IMR-90 (cell line): Measurements from ENCODE around the gene PLD1. TPM values are rescaled to one million over a fixed set of nuclear protein-coding genes. Genes with fewer than 3 reads are reported as not detected.

Source experiments
- ATAC-seq: fragments of 200-7000 bp; cut with Tn5 transposase; 2 replicates; pipeline ENCODE4 v1.9.1; 2020; ENCODE audit warnings: low read depth, mild to moderate bottlenecking, moderate library complexity
- BruUV-seq: library from RNA; stranded (reverse); fragments of 400-500 nt; replicated peaks from 2 replicates; lab custom pipeline; 2021; lab: Mats Ljungman, UMichigan
- CTCF ChIA-PET: fragments of 300-600 bp; formaldehyde crosslinking; extraction: SDS; loops from one replicate; lab custom pipeline; 2021; ENCODE audit warnings: antibody characterized with exemption; lab: Yijun Ruan, JAX
- POLR2A ChIA-PET: fragments of 300-600 bp; sonication (Branson Sonifier 250); formaldehyde crosslinking; loops from one replicate; lab custom pipeline; 2022; ENCODE audit warnings: antibody characterized with exemption; ENCODE audit not compliant: unreplicated experiment; lab: Charles Lee
- DNase-seq: peaks from one replicate; pipeline ENCODE4 v3.0.0; 2013
- H2AFZ ChIP-seq: replicated peaks from 2 replicates; pipeline ENCODE3; 2013; ENCODE audit warnings: low read length, mild to moderate bottlenecking; ENCODE audit not compliant: poor library complexity
- H2AK5ac ChIP-seq: 2 replicates; pipeline ENCODE4 v1.6.1; 2013; ENCODE audit warnings: low read depth, low read length, inconsistent platforms
- H2AK9ac ChIP-seq: replicated peaks from 2 replicates; pipeline ENCODE3; 2013; ENCODE audit warnings: mild to moderate bottlenecking, low read depth, low read length, moderate library complexity; ENCODE audit not compliant: poor library complexity
- H2BK120ac ChIP-seq: 2 replicates; pipeline ENCODE4 v1.6.1; 2013; ENCODE audit warnings: low read depth, low read length, inconsistent platforms
- H2BK15ac ChIP-seq: 3 replicates; pipeline ENCODE4 v1.6.1; 2013; ENCODE audit warnings: low read depth, low read length, inconsistent platforms
- H2BK20ac ChIP-seq: 2 replicates; pipeline ENCODE4 v1.6.1; 2013; ENCODE audit warnings: low read depth, mild to moderate bottlenecking, inconsistent platforms, low read length, moderate library complexity
- H2BK5ac ChIP-seq: 2 replicates; pipeline ENCODE4 v1.6.1; 2013; ENCODE audit warnings: mild to moderate bottlenecking, low read depth, low read length, inconsistent platforms; ENCODE audit not compliant: poor library complexity, severe bottlenecking
- H3K14ac ChIP-seq: replicated peaks from 2 replicates; pipeline ENCODE4 v1.6.1; 2013; ENCODE audit warnings: low read depth, low read length, inconsistent platforms
- H3K18ac ChIP-seq: 2 replicates; pipeline ENCODE4 v1.6.1; 2013; ENCODE audit warnings: low read depth, low read length, control low read depth
- H3K23ac ChIP-seq: 2 replicates; pipeline ENCODE4 v1.6.1; 2013; ENCODE audit warnings: low read depth, low read length, inconsistent platforms
- H3K27ac ChIP-seq: 2 replicates; pipeline ENCODE4 v1.5.1; 2013; ENCODE audit warnings: mild to moderate bottlenecking, control low read depth, low read length; ENCODE audit not compliant: insufficient read depth
- H3K27me3 ChIP-seq: 2 replicates; pipeline ENCODE4 v1.6.1; 2013; ENCODE audit warnings: low read length; ENCODE audit not compliant: control insufficient read depth, insufficient read depth
- H3K36me3 ChIP-seq: 2 replicates; pipeline ENCODE4 v1.6.1; 2013; ENCODE audit warnings: low read length, mixed read lengths; ENCODE audit not compliant: control insufficient read depth, insufficient read depth
- H3K4ac ChIP-seq: 2 replicates; pipeline ENCODE4 v1.6.1; 2013; ENCODE audit warnings: low read depth, low read length, inconsistent platforms
- H3K4me1 ChIP-seq: 2 replicates; pipeline ENCODE4 v1.6.1; 2013; ENCODE audit warnings: low read length, mixed read lengths; ENCODE audit not compliant: control insufficient read depth, insufficient read depth
- H3K4me2 ChIP-seq: 2 replicates; pipeline ENCODE4 v1.6.1; 2013; ENCODE audit warnings: low read depth, mild to moderate bottlenecking, control low read depth, low read length, moderate library complexity
- H3K4me3 ChIP-seq: 2 replicates; pipeline ENCODE4 v1.5.1; 2013; ENCODE audit warnings: low read depth, mild to moderate bottlenecking, control low read depth, low read length, moderate library complexity; ENCODE audit not compliant: insufficient read depth
- H3K56ac ChIP-seq: 2 replicates; pipeline ENCODE4 v1.6.1; 2013; ENCODE audit warnings: low read length, inconsistent platforms; ENCODE audit not compliant: insufficient read depth; ENCODE audit errors: extremely low read depth
- H3K79me1 ChIP-seq, 2 experiments: 2 replicates each; pipeline ENCODE4 v1.6.1; 2013; ENCODE audit warnings: low read length in 2 of 2, inconsistent platforms in 1 of 2, low read depth in 1 of 2
- H3K9ac ChIP-seq: 2 replicates; pipeline ENCODE4 v1.6.1; 2013; ENCODE audit warnings: low read depth, low read length, control low read depth
- H3K9me1 ChIP-seq: 2 replicates; pipeline ENCODE4 v1.6.1; 2013; ENCODE audit warnings: low read length, inconsistent platforms; ENCODE audit not compliant: insufficient read depth
- H3K9me3 ChIP-seq: 2 replicates; pipeline ENCODE4 v1.6.1; 2013; ENCODE audit warnings: low read length; ENCODE audit not compliant: control insufficient read depth, insufficient read depth
- H4K20me1 ChIP-seq: 2 replicates; pipeline ENCODE4 v1.6.1; 2013; ENCODE audit warnings: low read length, inconsistent platforms; ENCODE audit not compliant: insufficient read depth
- H4K5ac ChIP-seq: 2 replicates; pipeline ENCODE4 v1.6.1; 2013; ENCODE audit warnings: mild to moderate bottlenecking, low read depth, low read length, control low read depth
- H4K8ac ChIP-seq, 2 experiments: 2 replicates each; pipeline ENCODE4 v1.6.1; 2013; ENCODE audit warnings: low read depth in 2 of 2, low read length in 2 of 2, control low read depth in 1 of 2, inconsistent platforms in 1 of 2
- H4K91ac ChIP-seq: 2 replicates; pipeline ENCODE4 v1.6.1; 2013; ENCODE audit warnings: low read depth, low read length, inconsistent platforms; ENCODE audit not compliant: insufficient read depth
- BHLHE40 ChIP-seq: fragments of 150-350 bp; IDR thresholded peaks from 2 replicates; pipeline ENCODE4 v1.6.1; 2016; ENCODE audit warnings: mild to moderate bottlenecking, low read depth, low read length
- CEBPB ChIP-seq: IDR thresholded peaks from 2 replicates; pipeline ENCODE4 v1.6.1; 2012; ENCODE audit warnings: low read depth, low read length, improper control_type of control experiment
- CHD1 ChIP-seq: IDR thresholded peaks from 2 replicates; pipeline ENCODE4 v1.6.1; 2012; ENCODE audit warnings: low read depth, low read length, improper control_type of control experiment
- ELK1 ChIP-seq: fragments of 150-350 bp; IDR thresholded peaks from 2 replicates; pipeline ENCODE4 v1.6.1; 2016; ENCODE audit warnings: low read depth, mild to moderate bottlenecking, low read length, moderate library complexity, borderline replicate concordance
- FOS ChIP-seq: fragments of 150-350 bp; IDR thresholded peaks from 2 replicates; pipeline ENCODE4 v1.6.1; 2016; ENCODE audit warnings: low read depth, low read length
- MAFK ChIP-seq: IDR thresholded peaks from 2 replicates; pipeline ENCODE4 v1.6.1; 2012; ENCODE audit warnings: low read depth, low read length, improper control_type of control experiment
- MAZ ChIP-seq: IDR thresholded peaks from 2 replicates; pipeline ENCODE4 v1.6.1; 2012; ENCODE audit warnings: low read depth, mild to moderate bottlenecking, low read length, improper control_type of control experiment, moderate library complexity, borderline replicate concordance
- MXI1 ChIP-seq: IDR thresholded peaks from 2 replicates; pipeline ENCODE4 v1.6.1; 2012; ENCODE audit warnings: low read depth, mild to moderate bottlenecking, low read length, moderate library complexity, borderline replicate concordance
- NFE2L2 ChIP-seq: fragments of 150-350 bp; IDR thresholded peaks from 2 replicates; pipeline ENCODE4 v1.6.1; 2016; ENCODE audit warnings: low read depth, mild to moderate bottlenecking, low read length
- POLR2A ChIP-seq: IDR thresholded peaks from 2 replicates; pipeline ENCODE4 v1.6.1; 2012; ENCODE audit warnings: mild to moderate bottlenecking, low read depth, low read length
- RAD21 ChIP-seq: IDR thresholded peaks from 2 replicates; pipeline ENCODE4 v1.6.1; 2012; ENCODE audit warnings: low read length, improper control_type of control experiment
- RCOR1 ChIP-seq: IDR thresholded peaks from 2 replicates; pipeline ENCODE4 v1.6.1; 2012; ENCODE audit warnings: mild to moderate bottlenecking, low read length, improper control_type of control experiment; ENCODE audit not compliant: insufficient replicate concordance
- RFX5 ChIP-seq: IDR thresholded peaks from 2 replicates; pipeline ENCODE4 v1.8.0; 2012; ENCODE audit warnings: low read depth, mild to moderate bottlenecking, low read length, moderate library complexity
- SMC3 ChIP-seq: fragments of 150-350 bp; IDR thresholded peaks from 2 replicates; pipeline ENCODE4 v1.6.1; 2016; ENCODE audit warnings: low read depth, mild to moderate bottlenecking, antibody characterized with exemption, low read length, moderate library complexity
- WGBS, 2 experiments: methylation state at CpG; one replicate each; pipeline versions ENCODE4 v1.1.5 to v1.1.7; 2013; ENCODE audit warnings: missing lambda C conversion rate in 2 of 2; ENCODE audit not compliant: insufficient read length in 1 of 2; ENCODE audit errors: extremely low coverage in 2 of 2; 5-methylcytosine and 5-hydroxymethylcytosine counted together
- dilution Hi-C: fragments of 300-500 bp; cut with HindIII; formaldehyde crosslinking; loops from one replicate; pipeline ENCODE4 v1.14.3; 2018; ENCODE audit warnings: low sequenced_read_pairs; ENCODE audit not compliant: unreplicated experiment
- in situ Hi-C: fragments of 300-500 bp; cut with MboI; formaldehyde crosslinking; loops from 3 replicates; pipeline ENCODE4 v1.14.3; 2019; ENCODE audit warnings: low sequenced_read_pairs, inconsistent platforms, mixed read lengths
- intact Hi-C: fragments of 100-400 bp; cut with micrococcal nuclease; formaldehyde crosslinking; loops from 2 replicates; pipeline ENCODE4 v1.10.0; 2022
- polyA plus RNA-seq, 3 experiments: library from polyadenylated mRNA; depleted of rRNA; stranded (reverse); fragments of >200 nt; gene quantifications; 2 replicates each; pipeline ENCODE4 v1.2.3, GENCODE V29; 2012; ENCODE audit warnings: low replicate concordance in 1 of 3
- total RNA-seq: library from RNA; depleted of rRNA; stranded (reverse); fragments of >200 nt; gene quantifications from 2 replicates; pipeline ENCODE4 v1.2.3, GENCODE V29; 2012
- TF ChIP-seq, protein P1 (sequence below): fragments of 150-350 bp; IDR thresholded peaks from 2 replicates; pipeline ENCODE4 v1.6.1; 2017; ENCODE audit warnings: mild to moderate bottlenecking, antibody characterized with exemption, low read length, low read depth

Gene PLD1
- total and polyA plus RNA-seq, 2 of the 4 experiments (the other 2 are of a cell fraction), result 3.3 to 9.7 TPM

GRCh38 chr3:171849617-171850319, 39.5 kb upstream of the PLD1 start:
- Histone ChIP-seq H4K5ac (no peak overlapping the region), H2BK15ac (no peak overlapping the region), H2BK5ac (no peak overlapping the region), H3K27ac (no peak overlapping the region), H2AK9ac (no peak overlapping the region), H2AK5ac (no peak overlapping the region), H2AFZ (no peak overlapping the region), H3K27me3 (no peaks in the 10 kb centered on the region), H3K4me3 (no peak overlapping the region), H2BK20ac (no peak overlapping the region), H3K23ac (no peak overlapping the region), H3K14ac (no peak overlapping the region), H4K8ac (no peak overlapping the region; a peak in 1 of 4 replicates), H3K4me2 (no peak overlapping the region), H3K9ac (no peak overlapping the region), H3K18ac (no peak overlapping the region), H4K91ac (no peak overlapping the region), H2BK120ac (0 out of 2 replicates have a peak overlapping the region, but pooled peaks have one; percentile 22), H3K36me3 (no peaks in the 10 kb centered on the region), H3K9me1 (peaks cover 3% of the 10 kb centered on the region), H4K20me1 (no peaks in the 10 kb centered on the region), H3K4me1 (peaks cover 12% of the 10 kb centered on the region), H3K4ac (no peak overlapping the region; the same call in 1 of the 2 replicates), H3K56ac (no peak overlapping the region), H3K79me1 (no peaks in the 10 kb centered on the region), H3K9me3 (peaks cover 9% of the 10 kb centered on the region)
- BruUV-seq, result no TSS peak
- ATAC-seq, result no peak
- ChIA-PET POLR2A (interaction anchor here (0.6 kb wide), 1 partner anchor 599 kb away, joined by 3 read pairs; no protein-coding TSS in a partner anchor), CTCF (interaction anchor here (1.0 kb wide), 2 partner anchors 18 to 43 kb away, joined by 3 to 4 read pairs; no protein-coding TSS in a partner anchor)
- intact Hi-C loops, result no loop called here
- no peak for DNase-seq
- dilution Hi-C loops, result no loop called here
- in situ Hi-C loops, result no loop called here
- WGBS, 2 experiments, result no CpG with 5 or more reads among the region's 6 CpGs
- TF ChIP-seq POLR2A, result no peak
- TF ChIP-seq RFX5, result no peak
- TF ChIP-seq MAZ, result no peak
- no peak for TF ChIP-seq RCOR1
- TF ChIP-seq BHLHE40, result no peak
- no peak for TF ChIP-seq ELK1
- TF ChIP-seq NFE2L2, result no peak
- TF ChIP-seq, protein P1, sequence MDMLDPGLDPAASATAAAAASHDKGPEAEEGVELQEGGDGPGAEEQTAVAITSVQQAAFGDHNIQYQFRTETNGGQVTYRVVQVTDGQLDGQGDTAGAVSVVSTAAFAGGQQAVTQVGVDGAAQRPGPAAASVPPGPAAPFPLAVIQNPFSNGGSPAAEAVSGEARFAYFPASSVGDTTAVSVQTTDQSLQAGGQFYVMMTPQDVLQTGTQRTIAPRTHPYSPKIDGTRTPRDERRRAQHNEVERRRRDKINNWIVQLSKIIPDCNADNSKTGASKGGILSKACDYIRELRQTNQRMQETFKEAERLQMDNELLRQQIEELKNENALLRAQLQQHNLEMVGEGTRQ, result no peak
- TF ChIP-seq CEBPB, result no peak
- TF ChIP-seq MAFK, result no peak
- no peak for TF ChIP-seq RAD21
- no peak for TF ChIP-seq CHD1
- TF ChIP-seq SMC3, result no peak
- no peak for TF ChIP-seq MXI1
- TF ChIP-seq FOS, result no peak
